Keratinocyte (primary cell): ENCODE results near the gene IFITM5. TPM values are rescaled to one million over a fixed set of nuclear protein-coding genes. Genes with fewer than 3 reads are reported as not detected.
"Not testable (repeated sequence)": the region's sequence is repeated elsewhere in the genome, so short reads cannot be mapped to it uniquely, and the experiment has no call there.

Source experiments
- DNase-seq: peaks from one replicate; pipeline ENCODE4 v3.0.0-alpha.2; 2011; ENCODE audit warnings: low read depth, missing footprints, low spot score
- FAIRE-seq: peaks from 2 replicates; lab custom pipeline; 2011; peaks lifted over from hg19 to GRCh38; lab: Jason Lieb, UNC
- H2AFZ ChIP-seq: 2 replicates; pipeline ENCODE4 v1.6.0; 2012; ENCODE audit warnings: low read length, control low read depth, inconsistent platforms; ENCODE audit not compliant: control insufficient read depth
- H3K27ac ChIP-seq: 2 replicates; pipeline ENCODE4 v1.5.1; 2011; ENCODE audit warnings: low read length; ENCODE audit not compliant: control insufficient read depth, insufficient read depth
- H3K27me3 ChIP-seq: 3 replicates; pipeline ENCODE4 v1.6.0; 2011; ENCODE audit warnings: low read length; ENCODE audit not compliant: control insufficient read depth, insufficient read depth; ENCODE audit errors: extremely low read depth
- H3K36me3 ChIP-seq, 2 experiments: 2 replicates in 1 of 2; 3 replicates in 1 of 2; pipeline ENCODE4 v1.5.1; 2011; ENCODE audit warnings: low read length in 2 of 2, mild to moderate bottlenecking in 1 of 2; ENCODE audit not compliant: control insufficient read depth in 2 of 2, insufficient read depth in 2 of 2; ENCODE audit errors: extremely low read depth in 1 of 2
- H3K4me1 ChIP-seq: 3 replicates; pipeline ENCODE4 v1.5.1; 2011; ENCODE audit warnings: low read length; ENCODE audit not compliant: control insufficient read depth, insufficient read depth; ENCODE audit errors: extremely low read depth
- H3K4me2 ChIP-seq: 3 replicates; pipeline ENCODE4 v1.6.0; 2011; ENCODE audit warnings: low read depth, low read length; ENCODE audit not compliant: control insufficient read depth, insufficient read depth; ENCODE audit errors: extremely low read depth
- H3K4me3 ChIP-seq, 3 experiments: fragments of 200-600 bp in 1 of 3; sonication (generic) in 1 of 3; 2 replicates in 2 of 3; 3 replicates in 1 of 3; pipeline ENCODE4 v1.5.1; 2011 to 2016; ENCODE audit warnings: low read length in 3 of 3, mild to moderate bottlenecking in 3 of 3, control low read depth in 2 of 3, inconsistent platforms in 1 of 3, low read depth in 1 of 3, mixed read lengths in 1 of 3, mixed run types in 1 of 3, moderate library complexity in 1 of 3; ENCODE audit not compliant: control insufficient read depth in 2 of 3, insufficient read depth in 2 of 3; ENCODE audit errors: extremely low read depth in 1 of 3
- H3K79me2 ChIP-seq: 2 replicates; pipeline ENCODE4 v1.6.0; 2012; ENCODE audit warnings: low read length; ENCODE audit not compliant: control insufficient read depth, insufficient read depth
- H3K9ac ChIP-seq: 3 replicates; pipeline ENCODE4 v1.6.0; 2011; ENCODE audit warnings: low read length; ENCODE audit not compliant: control insufficient read depth, insufficient read depth; ENCODE audit errors: extremely low read depth
- H3K9me1 ChIP-seq: 3 replicates; pipeline ENCODE4 v1.6.0; 2011; ENCODE audit warnings: low read length; ENCODE audit not compliant: control insufficient read depth, insufficient read depth; ENCODE audit errors: extremely low read depth
- H3K9me3 ChIP-seq: 2 replicates; pipeline ENCODE4 v1.5.1; 2012; ENCODE audit warnings: low read depth, low read length; ENCODE audit not compliant: control insufficient read depth
- H4K20me1 ChIP-seq: 3 replicates; pipeline ENCODE4 v1.6.0; 2011; ENCODE audit warnings: low read length; ENCODE audit not compliant: control insufficient read depth, insufficient read depth; ENCODE audit errors: extremely low read depth
- EZH2 ChIP-seq: IDR thresholded peaks from one replicate; pipeline ENCODE4 v1.6.1; 2012; ENCODE audit warnings: inconsistent platforms, mild to moderate bottlenecking, low read length, moderate library complexity
- dilution Hi-C: fragments of 300-500 bp; cut with MboI; formaldehyde crosslinking; loops from one replicate; pipeline ENCODE4 v1.7.0; 2020; ENCODE audit warnings: low sequenced_read_pairs; ENCODE audit not compliant: extremely low pct_ligation_motif_present
- polyA plus RNA-seq, 5 experiments: library from polyadenylated mRNA; depleted of rRNA in 3 of 5; stranded (reverse) in 3 of 5; stranded (forward) in 1 of 5; unstranded in 1 of 5; fragments of >200 nt; gene quantifications; 1 replicate in 1 of 5; 2 replicates in 3 of 5; 3 replicates in 1 of 5; pipeline versions ENCODE4 v1.2.1 to v1.2.3, GENCODE V29; 2011 to 2012; ENCODE audit warnings: missing spikeins in 2 of 5, low read depth in 1 of 5, low replicate concordance in 1 of 5
- TF ChIP-seq, protein P1 (sequence below), 3 experiments: IDR thresholded peaks in 1 of 3; conservative IDR thresholded peaks in 1 of 3; optimal IDR thresholded peaks in 1 of 3; 2 replicates in 2 of 3; 3 replicates in 1 of 3; pipeline versions ENCODE3 to v1.5.1; 2011; ENCODE audit warnings: low read length in 3 of 3, mild to moderate bottlenecking in 3 of 3, moderate library complexity in 2 of 3, control low read depth in 1 of 3, inconsistent platforms in 1 of 3; ENCODE audit not compliant: insufficient read depth in 2 of 3; ENCODE audit errors: extremely low read depth in 1 of 3

The IFITM5 gene
- polyA plus RNA-seq, 1 donor (not counting 4 experiments of a cell fraction or from before 2014, with no cell fraction given), result not detected

DNA sequence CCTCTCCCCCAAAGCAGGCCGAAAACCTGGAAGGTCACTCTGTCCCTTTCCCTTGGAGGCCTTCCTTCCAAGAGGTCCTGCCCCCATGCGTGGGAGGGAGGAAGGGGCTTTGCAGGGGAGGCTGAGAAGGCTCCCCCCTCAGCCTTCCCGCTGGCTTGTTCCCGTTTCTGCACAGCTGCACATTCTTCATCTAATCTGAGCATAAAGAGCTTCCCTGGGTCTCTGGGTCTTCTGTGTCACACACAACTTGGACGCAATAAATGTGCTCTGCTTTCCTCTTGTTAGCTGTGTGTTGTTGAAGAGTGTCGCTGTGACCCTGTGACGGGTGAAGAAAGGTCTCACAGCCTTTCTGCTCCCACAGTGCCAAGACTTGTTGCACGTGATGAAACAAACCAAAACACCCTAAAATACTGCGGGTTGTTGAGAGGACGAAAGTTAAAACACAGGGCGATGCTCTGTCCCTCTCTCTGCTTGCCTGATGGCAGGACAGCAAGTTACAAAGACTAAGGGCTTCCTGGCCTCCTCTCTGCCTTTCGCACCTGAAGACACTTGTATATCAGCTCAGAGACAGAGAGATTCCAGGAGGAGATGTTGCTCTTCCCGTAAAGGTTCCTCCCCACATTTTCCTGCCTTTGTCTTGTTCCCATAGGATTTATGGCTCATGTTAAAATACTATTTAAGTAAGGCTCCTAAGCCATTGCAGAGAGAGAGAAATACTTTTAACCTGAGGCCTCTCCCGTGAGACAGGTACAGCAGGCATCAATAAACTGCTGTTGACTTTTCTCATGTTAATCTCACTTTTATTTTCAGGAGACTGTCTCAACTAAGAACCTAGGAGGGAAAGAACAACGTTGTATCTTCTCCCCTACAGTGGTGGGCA lies 36.7 kb upstream of the IFITM5 start:
- TF ChIP-seq, protein P1, sequence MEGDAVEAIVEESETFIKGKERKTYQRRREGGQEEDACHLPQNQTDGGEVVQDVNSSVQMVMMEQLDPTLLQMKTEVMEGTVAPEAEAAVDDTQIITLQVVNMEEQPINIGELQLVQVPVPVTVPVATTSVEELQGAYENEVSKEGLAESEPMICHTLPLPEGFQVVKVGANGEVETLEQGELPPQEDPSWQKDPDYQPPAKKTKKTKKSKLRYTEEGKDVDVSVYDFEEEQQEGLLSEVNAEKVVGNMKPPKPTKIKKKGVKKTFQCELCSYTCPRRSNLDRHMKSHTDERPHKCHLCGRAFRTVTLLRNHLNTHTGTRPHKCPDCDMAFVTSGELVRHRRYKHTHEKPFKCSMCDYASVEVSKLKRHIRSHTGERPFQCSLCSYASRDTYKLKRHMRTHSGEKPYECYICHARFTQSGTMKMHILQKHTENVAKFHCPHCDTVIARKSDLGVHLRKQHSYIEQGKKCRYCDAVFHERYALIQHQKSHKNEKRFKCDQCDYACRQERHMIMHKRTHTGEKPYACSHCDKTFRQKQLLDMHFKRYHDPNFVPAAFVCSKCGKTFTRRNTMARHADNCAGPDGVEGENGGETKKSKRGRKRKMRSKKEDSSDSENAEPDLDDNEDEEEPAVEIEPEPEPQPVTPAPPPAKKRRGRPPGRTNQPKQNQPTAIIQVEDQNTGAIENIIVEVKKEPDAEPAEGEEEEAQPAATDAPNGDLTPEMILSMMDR (optimal IDR thresholded peaks at IDR 0.05 in 1 of 3, IDR thresholded peaks at IDR 0.05 in 1 of 3, conservative IDR thresholded peaks at IDR 0.05 in 1 of 3; ENCODE audit: extremely low read depth in 1 of 3, insufficient read depth in 2 of 3, low read length in 3 of 3), result no peak
- dilution Hi-C loops, result no loop called here
- Histone ChIP-seq H3K79me2 (no peaks in the 10 kb centered on the region), H4K20me1 (no peaks in the 10 kb centered on the region), H3K27ac (no peak overlapping the region), H3K9ac (no peak overlapping the region), H3K27me3 (peaks cover 4% of the 10 kb centered on the region), H3K9me1 (no peaks in the 10 kb centered on the region), H3K9me3 (peaks cover 2% of the 10 kb centered on the region), H3K4me1 (peaks cover 3% of the 10 kb centered on the region), H2AFZ (no peak overlapping the region), H3K4me3 (no peak overlapping the region), H3K36me3 (no peaks in the 10 kb centered on the region), H3K4me2 (no peak overlapping the region)
- FAIRE-seq (no peak), DNase-seq (no peak)

DNA sequence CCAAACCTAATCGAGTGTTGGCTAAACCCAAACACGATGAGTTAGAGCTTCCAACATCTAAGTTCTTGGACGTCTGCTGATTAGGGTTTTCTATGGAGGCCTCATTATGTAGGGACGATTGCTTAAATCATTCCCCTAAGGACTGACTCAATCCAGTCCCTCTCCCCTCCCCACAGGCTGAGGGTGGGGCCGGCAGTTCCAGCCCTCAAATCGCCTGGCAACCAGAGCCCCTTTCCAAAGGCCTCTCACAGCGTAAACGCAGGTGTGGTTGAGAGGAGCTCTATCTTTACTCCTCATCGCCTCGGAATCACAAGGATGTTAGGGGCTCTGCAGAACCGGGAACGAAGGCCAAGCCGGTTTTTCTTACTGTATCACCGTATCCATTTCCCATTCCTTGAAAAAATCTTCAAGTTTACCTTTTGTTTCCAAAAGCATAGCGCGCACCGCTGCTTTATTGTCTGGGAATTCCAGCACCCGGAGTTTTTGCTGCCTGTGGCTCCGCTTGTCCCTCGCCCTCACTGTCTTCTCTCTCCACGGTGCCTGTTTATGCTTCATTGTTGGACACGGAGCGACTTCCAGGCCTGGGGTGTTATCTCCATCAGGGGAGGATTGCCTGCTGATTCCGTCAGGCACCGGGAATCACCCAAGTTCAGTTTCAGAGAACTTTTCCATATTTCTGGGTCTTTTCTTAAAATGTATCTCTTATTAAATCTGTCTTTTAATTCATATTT lies 35.1 kb upstream of the IFITM5 start:
- Histone ChIP-seq H2AFZ (peak overlapping the region; percentile 53), H3K4me2 (peak overlapping the region; percentile 8), H3K4me3 (no peak overlapping the region), H3K9ac (no peak overlapping the region), H3K79me2 (no peaks in the 10 kb centered on the region), H3K27ac (no peak overlapping the region), H3K9me3 (peaks cover 2% of the 10 kb centered on the region), H3K4me1 (peaks cover 3% of the 10 kb centered on the region), H3K27me3 (peaks cover 4% of the 10 kb centered on the region), H4K20me1 (no peaks in the 10 kb centered on the region), H3K9me1 (no peaks in the 10 kb centered on the region), H3K36me3 (no peaks in the 10 kb centered on the region)
- no peak for FAIRE-seq
- dilution Hi-C loops, result no loop called here
- DNase-seq, result no peak
- TF ChIP-seq, protein P1 (optimal IDR thresholded peaks at IDR 0.05 in 1 of 3, IDR thresholded peaks at IDR 0.05 in 1 of 3, conservative IDR thresholded peaks at IDR 0.05 in 1 of 3; ENCODE audit: extremely low read depth in 1 of 3, insufficient read depth in 2 of 3, low read length in 3 of 3), result no peak
- no peak for TF ChIP-seq EZH2

- DNase-seq, H3K36me3 ChIP-seq, H3K27me3 ChIP-seq, H2AFZ ChIP-seq, dilution Hi-C loops, H3K27ac ChIP-seq, H3K4me3 ChIP-seq, H3K4me1 ChIP-seq, H3K79me2 ChIP-seq, H4K20me1 ChIP-seq, H3K9me1 ChIP-seq, H3K9me3 ChIP-seq, FAIRE-seq, H3K9ac ChIP-seq: not testable (repeated sequence)
- H3K4me2 ChIP-seq, result peak overlapping the region; percentile 8
Measured at GRCh38 chr11:333616-334263, 34.4 kb upstream of the IFITM5 start.
